ENCODE measurements around the gene RPTOR. TPM values are rescaled to one million over a fixed set of nuclear protein-coding genes. Genes with fewer than 3 reads are reported as not detected.

RPTOR gene
- total RNA-seq, 6 experiments from 2014 or later: 34.4 to 39.2 (median 35.5) TPM

DNA sequence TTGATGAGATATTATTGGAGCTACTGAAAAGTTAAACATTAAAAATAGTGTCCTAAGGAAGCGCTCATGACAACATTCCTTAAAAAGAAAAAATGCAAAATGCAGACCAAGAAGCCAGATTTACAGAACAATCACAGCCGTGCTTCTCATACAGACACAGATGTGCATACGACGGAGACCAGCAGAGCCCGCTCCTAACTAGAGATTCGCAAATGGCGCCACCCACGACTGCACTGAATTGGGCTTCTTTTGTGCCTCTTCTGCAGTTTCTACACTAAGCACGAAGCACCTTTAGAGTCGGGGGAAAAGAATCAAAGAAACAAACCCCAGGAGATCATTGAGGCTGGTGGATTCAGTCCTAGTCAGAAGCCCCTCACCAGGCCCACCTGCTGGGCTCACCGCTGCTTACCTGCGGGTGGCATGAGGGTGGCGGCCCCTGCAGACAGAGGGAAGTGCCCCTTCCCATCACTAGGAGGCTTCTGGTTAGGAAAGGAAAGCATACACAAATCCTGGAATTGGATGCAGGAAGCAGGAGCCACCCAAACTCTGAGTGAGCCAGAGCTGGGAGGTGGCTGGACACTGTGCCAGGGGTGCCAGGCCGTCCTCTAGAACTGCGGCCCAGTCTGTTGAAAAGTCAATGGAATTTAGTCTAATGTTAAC lies 382.1 kb downstream of the RPTOR start:
- TF ChIP-seq, protein P1, sequence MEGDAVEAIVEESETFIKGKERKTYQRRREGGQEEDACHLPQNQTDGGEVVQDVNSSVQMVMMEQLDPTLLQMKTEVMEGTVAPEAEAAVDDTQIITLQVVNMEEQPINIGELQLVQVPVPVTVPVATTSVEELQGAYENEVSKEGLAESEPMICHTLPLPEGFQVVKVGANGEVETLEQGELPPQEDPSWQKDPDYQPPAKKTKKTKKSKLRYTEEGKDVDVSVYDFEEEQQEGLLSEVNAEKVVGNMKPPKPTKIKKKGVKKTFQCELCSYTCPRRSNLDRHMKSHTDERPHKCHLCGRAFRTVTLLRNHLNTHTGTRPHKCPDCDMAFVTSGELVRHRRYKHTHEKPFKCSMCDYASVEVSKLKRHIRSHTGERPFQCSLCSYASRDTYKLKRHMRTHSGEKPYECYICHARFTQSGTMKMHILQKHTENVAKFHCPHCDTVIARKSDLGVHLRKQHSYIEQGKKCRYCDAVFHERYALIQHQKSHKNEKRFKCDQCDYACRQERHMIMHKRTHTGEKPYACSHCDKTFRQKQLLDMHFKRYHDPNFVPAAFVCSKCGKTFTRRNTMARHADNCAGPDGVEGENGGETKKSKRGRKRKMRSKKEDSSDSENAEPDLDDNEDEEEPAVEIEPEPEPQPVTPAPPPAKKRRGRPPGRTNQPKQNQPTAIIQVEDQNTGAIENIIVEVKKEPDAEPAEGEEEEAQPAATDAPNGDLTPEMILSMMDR (IDR thresholded peaks at IDR 0.05): no peak
- no peak overlapping the region for H3K27ac Mint-ChIP-seq

DNA sequence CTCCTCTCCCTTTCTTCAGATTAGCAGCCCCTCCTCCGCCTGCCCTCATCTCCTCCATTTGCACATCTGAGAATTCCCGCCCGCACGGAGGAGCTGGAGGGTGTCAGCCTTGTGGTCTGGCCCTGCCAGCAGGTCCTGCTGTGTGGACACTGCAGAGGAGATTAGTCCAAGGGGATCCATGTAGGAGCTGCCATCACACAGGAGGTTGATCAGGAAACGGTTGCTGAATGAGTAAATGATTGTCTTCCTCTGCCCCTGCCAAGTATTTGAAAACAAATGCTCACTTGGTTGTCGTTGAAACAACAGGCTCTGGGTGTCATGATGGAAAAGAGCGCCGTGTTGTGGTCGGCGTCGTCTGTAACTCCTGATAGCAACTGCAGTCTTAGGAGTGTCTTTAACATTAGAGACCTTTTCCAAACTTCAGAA lies 383.2 kb downstream of the RPTOR start:
- Mint-ChIP-seq H3K4me1 (ENCODE audit: low read depth) (peaks cover 12% of the 10 kb centered on the region; the same call in 1 of the 2 replicates), H3K4me3 (no peak overlapping the region), H3K27ac (no peak overlapping the region), H3K27me3 (ENCODE audit: insufficient read depth) (no peaks in the 10 kb centered on the region; the same call in 1 of the 2 replicates), H3K9me3 (peaks cover 5% of the 10 kb centered on the region; the same call in 1 of the 2 replicates), H3K36me3 (ENCODE audit: low read depth) (peaks cover 23% of the 10 kb centered on the region)
- no peak for DNase-seq
- TF ChIP-seq, protein P1 (IDR thresholded peaks at IDR 0.05): no peak

More for the DNA sequence above, 382.1 kb downstream of the RPTOR start:
- Mint-ChIP-seq H3K9me3 (peaks cover 5% of the 10 kb centered on the region; the same call in 1 of the 2 replicates), H3K4me1 (ENCODE audit: low read depth) (peaks cover 5% of the 10 kb centered on the region; the same call in 1 of the 2 replicates), H3K27me3 (ENCODE audit: insufficient read depth) (no peaks in the 10 kb centered on the region; the same call in 1 of the 2 replicates), H3K36me3 (ENCODE audit: low read depth) (peaks cover 23% of the 10 kb centered on the region), H3K4me3 (no peak overlapping the region)
- DNase-seq: no peak

DNA sequence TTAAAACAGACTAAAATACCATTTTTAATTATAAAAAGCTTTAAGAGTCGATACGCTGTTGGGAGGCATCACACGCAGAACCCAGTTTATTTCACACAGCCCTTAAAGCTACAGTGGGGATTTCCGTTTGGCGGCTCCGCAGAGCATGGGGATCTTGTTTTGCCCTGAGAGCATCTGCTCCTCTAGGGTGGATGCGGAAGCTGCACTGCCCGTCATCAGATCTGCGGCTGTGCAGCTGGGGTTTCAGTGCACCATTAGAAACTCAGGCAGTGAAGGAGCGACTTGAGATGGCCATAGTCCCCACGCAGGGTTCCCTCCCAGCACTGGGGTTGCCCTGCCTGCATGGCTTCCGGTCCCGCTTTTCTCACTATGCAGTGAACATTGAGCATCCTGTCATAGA lies 384.8 kb downstream of the RPTOR start:
- DNase-seq: no peak
- Mint-ChIP-seq H3K36me3 (ENCODE audit: low read depth) (peaks cover 23% of the 10 kb centered on the region), H3K27ac (no peak overlapping the region), H3K4me1 (ENCODE audit: low read depth) (peaks cover 12% of the 10 kb centered on the region; the same call in 1 of the 2 replicates), H3K27me3 (ENCODE audit: insufficient read depth) (no peaks in the 10 kb centered on the region; the same call in 1 of the 2 replicates), H3K9me3 (peaks cover 5% of the 10 kb centered on the region; the same call in 1 of the 2 replicates), H3K4me3 (no peak overlapping the region)
- TF ChIP-seq, protein P1 (IDR thresholded peaks at IDR 0.05): no peak

DNA sequence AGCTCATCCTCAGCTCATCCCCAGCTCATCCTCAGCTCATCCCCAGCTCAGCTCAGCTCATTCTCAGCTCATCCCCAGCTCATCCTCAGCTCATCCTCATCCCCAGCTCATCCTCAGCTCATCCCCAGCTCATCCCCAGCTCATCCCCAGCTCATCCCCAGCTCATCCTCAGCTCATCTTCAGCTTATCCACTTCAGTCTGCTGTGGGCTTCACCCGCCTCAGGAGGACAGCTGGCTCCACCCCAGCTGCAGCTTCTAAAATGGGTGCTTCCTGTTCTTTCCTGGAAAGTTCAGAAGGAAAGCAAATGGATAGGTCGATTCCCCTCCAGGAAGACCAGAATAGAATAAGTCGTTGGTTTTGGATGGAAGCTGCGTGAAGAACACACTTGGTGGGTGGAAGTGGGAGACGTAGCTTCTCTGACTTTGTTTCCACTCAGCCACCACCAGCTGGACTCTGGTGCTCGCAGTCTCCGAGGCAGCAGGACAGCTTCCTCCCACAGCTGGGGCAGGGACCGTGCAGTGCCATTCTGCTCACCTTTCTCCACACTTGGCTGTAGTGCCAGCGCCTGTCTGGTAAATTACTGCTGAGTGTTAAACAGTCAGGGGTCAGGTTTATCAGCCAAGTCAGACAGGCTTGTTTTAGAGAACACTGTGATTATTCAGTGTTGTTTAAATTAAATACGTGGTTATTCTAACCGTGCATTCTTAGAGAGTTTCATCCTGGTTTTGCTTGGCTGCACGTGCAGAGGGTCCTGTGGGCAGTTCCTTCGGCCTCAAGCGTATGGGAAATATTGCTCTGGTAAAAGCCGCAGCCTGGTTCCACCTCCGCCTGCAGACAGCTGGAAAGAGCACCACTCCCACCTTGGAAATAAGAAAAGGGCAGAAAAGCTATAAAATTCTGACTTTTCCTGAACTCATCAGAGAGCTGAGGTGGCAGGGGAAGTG lies 386.0 kb downstream of the RPTOR start:
- H3K4me1 Mint-ChIP-seq (ENCODE audit: low read depth): peaks cover 12% of the 10 kb centered on the region; the same call in 1 of the 2 replicates
- peaks cover 5% of the 10 kb centered on the region; the same call in 1 of the 2 replicates for H3K9me3 Mint-ChIP-seq
- H3K4me3 Mint-ChIP-seq: no peak overlapping the region
- no peaks in the 10 kb centered on the region; the same call in 1 of the 2 replicates for H3K27me3 Mint-ChIP-seq (ENCODE audit: insufficient read depth)
- TF ChIP-seq, protein P1 (IDR thresholded peaks at IDR 0.05): no peak
- no peak for DNase-seq
- no peak overlapping the region for H3K27ac Mint-ChIP-seq
- peaks cover 24% of the 10 kb centered on the region for H3K36me3 Mint-ChIP-seq (ENCODE audit: low read depth)

Data from HFFc6 (cell line).